ENCODE results near the gene TBC1D10A.

- TF ChIP-seq EZH2phosphoT487 (IDR thresholded peaks at IDR 0.05; ENCODE audit: borderline replicate concordance) (no peak), TCF7L2 (IDR thresholded peaks at IDR 0.05; ENCODE audit: borderline replicate concordance, extremely low read depth, insufficient read depth, insufficient read length) (no peak), CTCF (IDR thresholded peaks at IDR 0.05 in 2 of 3, conservative IDR thresholded peaks at IDR 0.05 in 1 of 3; ENCODE audit: borderline replicate concordance in 1 of 3, insufficient read depth in 1 of 3, low read depth in 2 of 3, low read length in 2 of 3) (no peak), EZH2 (IDR thresholded peaks at IDR 0.05) (no peak), SP1 (IDR thresholded peaks at IDR 0.05; ENCODE audit: low read depth) (no peak), POLR2A (IDR thresholded peaks at IDR 0.05; ENCODE audit: borderline replicate concordance, extremely low read depth, insufficient read depth, insufficient read length) (no peak), POLR2AphosphoS5 (IDR thresholded peaks at IDR 0.05; ENCODE audit: low read depth, low read length) (no peak), ELF1 (IDR thresholded peaks at IDR 0.05; ENCODE audit: borderline replicate concordance, low read depth) (no peak), SIN3A (IDR thresholded peaks at IDR 0.05; ENCODE audit: low read depth) (no peak), JUND (IDR thresholded peaks at IDR 0.05) (no peak)
These were observed 18.6 kb downstream of the TBC1D10A start for GRCh38 chr22:30308093-30308492.

Data from HCT116 (cell line).